Left ventricle myocardium inferior (tissue), 1 donor: ENCODE measurements around the gene KANK2. TPM values are rescaled to one million over a fixed set of nuclear protein-coding genes. Genes with fewer than 3 reads are reported as not detected.
"Not testable (repeated sequence)": the region's sequence is repeated elsewhere in the genome, so short reads cannot be mapped to it uniquely, and the experiment has no call there.

Source experiments
- DNase-seq: peaks from one replicate; pipeline ENCODE4 v3.0.0-alpha.2; 2020
- H3K27ac ChIP-seq: fragments of 200-600 bp; replicated peaks from 2 replicates; pipeline ENCODE4 v1.8.0; 2021
- H3K27me3 ChIP-seq: fragments of 200-600 bp; 2 replicates; pipeline ENCODE4 v1.8.0; 2021; ENCODE audit warnings: low read depth
- H3K36me3 ChIP-seq: fragments of 200-600 bp; 2 replicates; pipeline ENCODE4 v1.8.0; 2021
- H3K4me1 ChIP-seq: fragments of 200-600 bp; 2 replicates; pipeline ENCODE4 v1.8.0; 2021
- H3K4me3 ChIP-seq: fragments of 200-600 bp; 2 replicates; pipeline ENCODE4 v1.8.0; 2021; ENCODE audit warnings: mild to moderate bottlenecking, moderate library complexity
- H3K9me3 ChIP-seq: fragments of 200-600 bp; replicated peaks from 2 replicates; pipeline ENCODE4 v1.8.0; 2021
- intact Hi-C: fragments of 100-400 bp; cut with micrococcal nuclease; formaldehyde crosslinking; loops from one replicate; pipeline ENCODE4 v1.11.0; 2022
- total RNA-seq: library from RNA; stranded (reverse); fragmentation: NEBNext Ultra II Directional; extraction: Animal tissue kit (Norgen Biotek cat#: 25700); gene quantifications from one replicate; pipeline ENCODE4 v1.2.1, GENCODE V29; 2021
- TF ChIP-seq, protein P1 (sequence below): fragments of 200-600 bp; IDR thresholded peaks from 2 replicates; pipeline ENCODE4 v1.8.0; 2021; ENCODE audit warnings: antibody characterized with exemption, mild to moderate bottlenecking, borderline replicate concordance
- donor health status: DM: no; HTN: yes; CAD: no; lungs with severe emphysema.

KANK2 gene
- total RNA-seq, 1 donor from 2014 or later: 326 TPM

DNA sequence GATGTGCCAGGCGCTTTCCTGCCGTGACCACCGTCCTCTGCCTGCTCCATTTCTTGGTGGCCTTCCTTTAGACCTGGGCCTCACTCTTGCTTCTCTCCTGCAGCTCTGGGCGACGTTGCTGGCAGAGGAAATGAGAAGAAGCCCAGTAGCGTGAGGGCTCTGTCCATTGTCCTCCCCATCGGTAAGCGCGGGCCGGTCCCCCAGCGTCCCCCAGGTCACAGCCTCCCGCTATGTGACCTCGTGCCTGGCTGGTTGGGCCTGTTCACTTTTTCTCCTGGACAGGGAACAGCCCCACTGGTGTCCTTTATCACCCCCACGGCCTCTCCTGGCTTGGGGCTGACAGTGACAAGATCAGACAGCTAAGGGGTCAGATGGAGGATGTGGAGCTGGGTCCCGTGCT, 69.4 kb downstream of the KANK2 start:
- H3K36me3 ChIP-seq: peaks cover 81% of the 10 kb centered on the region
- peaks cover 21% of the 10 kb centered on the region for H3K4me1 ChIP-seq
- H3K9me3 ChIP-seq: no peaks in the 10 kb centered on the region
- no peaks in the 10 kb centered on the region for H3K27me3 ChIP-seq
- H3K27ac ChIP-seq: no peak overlapping the region
- TF ChIP-seq, protein P1, sequence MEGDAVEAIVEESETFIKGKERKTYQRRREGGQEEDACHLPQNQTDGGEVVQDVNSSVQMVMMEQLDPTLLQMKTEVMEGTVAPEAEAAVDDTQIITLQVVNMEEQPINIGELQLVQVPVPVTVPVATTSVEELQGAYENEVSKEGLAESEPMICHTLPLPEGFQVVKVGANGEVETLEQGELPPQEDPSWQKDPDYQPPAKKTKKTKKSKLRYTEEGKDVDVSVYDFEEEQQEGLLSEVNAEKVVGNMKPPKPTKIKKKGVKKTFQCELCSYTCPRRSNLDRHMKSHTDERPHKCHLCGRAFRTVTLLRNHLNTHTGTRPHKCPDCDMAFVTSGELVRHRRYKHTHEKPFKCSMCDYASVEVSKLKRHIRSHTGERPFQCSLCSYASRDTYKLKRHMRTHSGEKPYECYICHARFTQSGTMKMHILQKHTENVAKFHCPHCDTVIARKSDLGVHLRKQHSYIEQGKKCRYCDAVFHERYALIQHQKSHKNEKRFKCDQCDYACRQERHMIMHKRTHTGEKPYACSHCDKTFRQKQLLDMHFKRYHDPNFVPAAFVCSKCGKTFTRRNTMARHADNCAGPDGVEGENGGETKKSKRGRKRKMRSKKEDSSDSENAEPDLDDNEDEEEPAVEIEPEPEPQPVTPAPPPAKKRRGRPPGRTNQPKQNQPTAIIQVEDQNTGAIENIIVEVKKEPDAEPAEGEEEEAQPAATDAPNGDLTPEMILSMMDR: no peak
- H3K4me3 ChIP-seq: no peak overlapping the region
- DNase-seq: no peak
- intact Hi-C loops: loop anchor here (10.0 kb wide), 1 partner anchor 93 kb away; no protein-coding TSS in a partner anchor

DNA sequence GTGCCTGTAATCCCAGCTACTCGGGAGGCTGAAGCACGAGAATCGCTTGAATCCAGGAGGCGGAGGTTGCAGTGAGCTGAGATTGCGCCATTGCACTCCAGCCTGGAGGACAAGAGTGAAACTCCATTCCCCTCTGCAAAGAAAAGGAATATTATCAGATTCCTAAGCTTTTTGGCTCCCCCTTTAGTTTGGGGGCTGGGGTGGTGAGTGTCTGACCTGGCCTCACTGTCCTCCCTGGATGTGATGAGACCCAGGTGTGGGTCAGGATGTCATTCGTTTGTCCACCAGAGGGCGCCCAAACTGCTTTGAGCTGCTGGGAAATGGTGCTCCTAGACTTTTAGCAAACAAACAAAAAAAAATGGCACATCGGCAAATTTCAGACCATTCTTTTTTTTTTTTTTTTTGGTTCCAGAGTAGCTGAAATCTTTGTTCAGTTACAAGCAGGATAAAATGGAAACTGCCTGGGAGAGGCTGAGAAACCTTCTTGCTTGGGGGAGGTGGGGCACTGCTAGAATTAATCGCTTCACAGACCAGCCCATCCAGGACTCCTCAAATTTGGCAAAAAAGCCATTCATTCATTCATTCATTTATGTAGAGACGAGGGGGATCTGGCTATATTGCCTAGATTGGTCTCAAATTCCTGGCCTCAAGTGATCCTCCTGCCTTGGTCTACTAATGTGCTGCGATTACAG, 71.2 kb downstream of the KANK2 start:
- Histone ChIP-seq H3K4me1 (peaks cover 17% of the 10 kb centered on the region), H3K27ac (no peak overlapping the region), H3K36me3 (peaks cover 84% of the 10 kb centered on the region)

DNA sequence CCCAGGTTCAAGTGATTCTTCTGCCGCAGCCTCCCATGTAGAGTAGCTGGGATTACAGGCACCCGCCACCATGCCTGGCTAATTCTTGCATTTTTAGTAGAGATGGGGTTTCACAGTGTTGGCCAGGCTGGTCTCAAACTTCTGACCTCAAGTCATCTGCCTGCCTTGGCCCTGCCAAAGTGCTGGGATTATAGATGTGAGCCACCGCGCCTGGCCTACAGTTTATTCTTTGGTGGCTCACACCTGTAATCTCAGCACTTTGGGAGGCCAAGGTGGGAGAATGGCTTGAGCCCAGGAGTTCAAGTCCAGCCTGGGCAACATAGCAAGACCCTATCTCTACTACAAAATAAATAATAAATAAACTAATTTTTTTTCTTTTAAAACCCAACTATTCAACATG, 73.2 kb downstream of the KANK2 start:
- H3K27ac ChIP-seq, H3K9me3 ChIP-seq, H3K4me1 ChIP-seq, DNase-seq, H3K27me3 ChIP-seq, H3K4me3 ChIP-seq: not testable (repeated sequence)
- intact Hi-C loops: loop anchor here (10.0 kb wide), 1 partner anchor 89 kb away; no protein-coding TSS in a partner anchor
- H3K36me3 ChIP-seq: peaks cover 88% of the 10 kb centered on the region

More for the DNA sequence above, 71.2 kb downstream of the KANK2 start:
- Histone ChIP-seq H3K4me3 (no peak overlapping the region), H3K9me3 (no peaks in the 10 kb centered on the region), H3K27me3 (no peaks in the 10 kb centered on the region)
- peak; percentile 80 for DNase-seq
- intact Hi-C loops: loop anchor here (10.0 kb wide), 1 partner anchor 91 kb away; no protein-coding TSS in a partner anchor
- TF ChIP-seq, protein P1: peak; percentile 87

- DNase-seq: no peak
- intact Hi-C loops: loop anchor here (10.0 kb wide), 1 partner anchor 88 kb away; no protein-coding TSS in a partner anchor
- TF ChIP-seq, protein P1: no peak
- Histone ChIP-seq H3K4me3 (no peak overlapping the region), H3K27ac (no peak overlapping the region), H3K4me1 (peaks cover 5% of the 10 kb centered on the region), H3K36me3 (peaks cover 86% of the 10 kb centered on the region), H3K27me3 (no peaks in the 10 kb centered on the region), H3K9me3 (no peaks in the 10 kb centered on the region)
Observed at GRCh38 chr19:11123114-11123513, 74.2 kb downstream of the KANK2 start.

DNA sequence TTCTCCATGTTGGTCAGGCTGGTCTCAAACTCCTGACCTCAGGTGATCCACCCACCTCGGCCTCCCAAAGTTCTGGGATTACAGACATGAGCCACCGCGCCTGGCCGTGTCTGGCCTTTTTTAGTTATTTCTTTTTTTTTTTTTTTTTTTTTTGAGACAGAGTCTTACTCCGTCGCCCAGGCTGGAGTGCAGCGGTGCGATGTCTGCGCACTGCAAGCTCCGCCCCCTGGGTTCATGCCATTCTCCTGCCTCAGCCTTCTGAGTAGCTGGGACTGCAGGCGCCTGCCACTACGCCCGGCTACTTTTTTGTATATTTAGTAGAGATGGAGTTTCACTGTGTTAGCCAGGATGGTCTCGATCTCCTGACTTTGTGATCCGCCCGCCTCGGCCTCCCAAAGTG, 75.4 kb downstream of the KANK2 start:
- H3K27ac ChIP-seq, H3K27me3 ChIP-seq, H3K4me3 ChIP-seq, H3K9me3 ChIP-seq, DNase-seq, H3K4me1 ChIP-seq: not testable (repeated sequence)
- peaks cover 86% of the 10 kb centered on the region for H3K36me3 ChIP-seq
- intact Hi-C loops: loop anchor here (10.0 kb wide), 1 partner anchor 87 kb away; no protein-coding TSS in a partner anchor

- Histone ChIP-seq H3K9me3 (no peaks in the 10 kb centered on the region), H3K27ac (no peak overlapping the region), H3K27me3 (no peaks in the 10 kb centered on the region), H3K4me3 (no peak overlapping the region), H3K36me3 (peaks cover 95% of the 10 kb centered on the region), H3K4me1 (no peaks in the 10 kb centered on the region)
- no peak for DNase-seq
- TF ChIP-seq, protein P1: no peak
- intact Hi-C loops: no loop called here
Observed at GRCh38 chr19:11116507-11116906, 80.8 kb downstream of the KANK2 start.
